Measurements from ENCODE around the gene KLHL17. TPM values are rescaled to one million over a fixed set of nuclear protein-coding genes. Genes with fewer than 3 reads are reported as not detected.

Gene KLHL17
- polyA plus RNA-seq, 1 donor (not counting 4 experiments of a cell fraction or from before 2014, with no cell fraction given), result 6.5 TPM

DNA sequence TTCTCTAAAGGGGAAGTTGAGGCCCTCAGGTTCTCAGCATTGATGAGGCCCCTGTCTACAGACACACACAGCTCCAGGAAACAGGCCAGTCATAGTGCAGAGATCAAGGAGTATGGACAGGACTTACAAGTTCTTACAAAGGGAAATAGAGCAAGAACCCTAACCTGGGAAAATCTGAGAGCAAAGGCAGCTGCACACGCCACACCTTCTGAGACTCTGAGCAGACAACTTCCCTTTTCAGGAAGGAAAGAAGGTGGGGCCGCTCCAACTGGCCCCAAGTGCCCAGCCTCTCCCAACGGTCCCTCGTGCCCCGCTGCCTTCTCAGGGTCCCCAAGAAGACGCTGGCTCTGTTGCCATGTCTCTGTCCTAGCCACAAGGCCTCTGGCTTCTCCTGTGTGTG, 4.9 kb upstream of the KLHL17 start:
- H3K9me1 ChIP-seq (ENCODE audit: control insufficient read depth, extremely low read depth, insufficient read depth, low read length), result no peaks in the 10 kb centered on the region
- no peaks in the 10 kb centered on the region for H3K9me3 ChIP-seq (ENCODE audit: control insufficient read depth, low read depth, low read length)
- peaks cover 10% of the 10 kb centered on the region for H3K4me1 ChIP-seq (ENCODE audit: control insufficient read depth, extremely low read depth, insufficient read depth, low read length)
- no peak overlapping the region for H3K9ac ChIP-seq (ENCODE audit: control insufficient read depth, extremely low read depth, insufficient read depth, low read length)
- H3K4me2 ChIP-seq (ENCODE audit: control insufficient read depth, extremely low read depth, insufficient read depth, low read depth, low read length), result no peak overlapping the region
- no peak overlapping the region for H2AFZ ChIP-seq (ENCODE audit: control insufficient read depth, low read length)
- no peak for FAIRE-seq
- peaks cover 31% of the 10 kb centered on the region for H3K79me2 ChIP-seq (ENCODE audit: control insufficient read depth, insufficient read depth, low read length)
- peaks cover 47 to 58% of the 10 kb centered on the region in 2 experiments for H3K36me3 ChIP-seq (ENCODE audit: control insufficient read depth in 2 of 2, extremely low read depth in 1 of 2, insufficient read depth in 2 of 2, low read length in 2 of 2)
- no peak for TF ChIP-seq EZH2 (IDR thresholded peaks at IDR 0.05; ENCODE audit: low read length)
- TF ChIP-seq, protein P1, sequence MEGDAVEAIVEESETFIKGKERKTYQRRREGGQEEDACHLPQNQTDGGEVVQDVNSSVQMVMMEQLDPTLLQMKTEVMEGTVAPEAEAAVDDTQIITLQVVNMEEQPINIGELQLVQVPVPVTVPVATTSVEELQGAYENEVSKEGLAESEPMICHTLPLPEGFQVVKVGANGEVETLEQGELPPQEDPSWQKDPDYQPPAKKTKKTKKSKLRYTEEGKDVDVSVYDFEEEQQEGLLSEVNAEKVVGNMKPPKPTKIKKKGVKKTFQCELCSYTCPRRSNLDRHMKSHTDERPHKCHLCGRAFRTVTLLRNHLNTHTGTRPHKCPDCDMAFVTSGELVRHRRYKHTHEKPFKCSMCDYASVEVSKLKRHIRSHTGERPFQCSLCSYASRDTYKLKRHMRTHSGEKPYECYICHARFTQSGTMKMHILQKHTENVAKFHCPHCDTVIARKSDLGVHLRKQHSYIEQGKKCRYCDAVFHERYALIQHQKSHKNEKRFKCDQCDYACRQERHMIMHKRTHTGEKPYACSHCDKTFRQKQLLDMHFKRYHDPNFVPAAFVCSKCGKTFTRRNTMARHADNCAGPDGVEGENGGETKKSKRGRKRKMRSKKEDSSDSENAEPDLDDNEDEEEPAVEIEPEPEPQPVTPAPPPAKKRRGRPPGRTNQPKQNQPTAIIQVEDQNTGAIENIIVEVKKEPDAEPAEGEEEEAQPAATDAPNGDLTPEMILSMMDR (optimal IDR thresholded peaks at IDR 0.05 in 1 of 3, IDR thresholded peaks at IDR 0.05 in 1 of 3, conservative IDR thresholded peaks at IDR 0.05 in 1 of 3; ENCODE audit: extremely low read depth in 1 of 3, insufficient read depth in 2 of 3, low read length in 3 of 3), result no peak
- no peak overlapping the region for H3K4me3 ChIP-seq (ENCODE audit: control insufficient read depth in 2 of 3, extremely low read depth in 1 of 3, insufficient read depth in 2 of 3, low read depth in 1 of 3, low read length in 3 of 3)
- peaks cover 12% of the 10 kb centered on the region for H4K20me1 ChIP-seq (ENCODE audit: control insufficient read depth, extremely low read depth, insufficient read depth, low read length)
- no peak for DNase-seq (ENCODE audit: low read depth, low spot score)
- dilution Hi-C loops (cut with MboI; ENCODE audit: extremely low pct_ligation_motif_present, low sequenced_read_pairs), result no loop called here
- no peak overlapping the region for H3K27ac ChIP-seq (ENCODE audit: control insufficient read depth, insufficient read depth, low read length)
- peaks cover 5% of the 10 kb centered on the region for H3K27me3 ChIP-seq (ENCODE audit: control insufficient read depth, extremely low read depth, insufficient read depth, low read length)

DNA sequence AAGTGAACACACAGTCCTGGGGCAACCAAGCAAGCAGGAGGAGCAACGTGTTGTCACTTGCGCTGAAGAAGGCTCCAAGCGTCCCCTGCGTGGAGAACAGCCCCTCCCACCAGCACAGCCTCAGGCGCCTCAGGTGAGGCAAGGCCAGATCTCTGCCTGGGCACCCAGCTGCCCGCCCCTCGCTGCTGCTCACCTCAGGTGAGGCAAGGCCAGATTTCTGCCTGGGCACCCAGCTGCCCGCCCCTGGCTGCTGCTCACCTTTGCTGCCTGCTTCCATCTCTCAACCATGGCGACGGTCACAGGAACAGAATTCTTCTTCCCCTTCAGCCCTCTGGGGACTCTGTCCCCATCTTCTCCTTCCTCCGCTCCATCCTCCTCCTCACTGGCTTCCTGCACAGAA, 3.7 kb upstream of the KLHL17 start:
- no peak for TF ChIP-seq EZH2 (IDR thresholded peaks at IDR 0.05; ENCODE audit: low read length)
- TF ChIP-seq, protein P1 (optimal IDR thresholded peaks at IDR 0.05 in 1 of 3, IDR thresholded peaks at IDR 0.05 in 1 of 3, conservative IDR thresholded peaks at IDR 0.05 in 1 of 3; ENCODE audit: extremely low read depth in 1 of 3, insufficient read depth in 2 of 3, low read length in 3 of 3), result no peak
- no peak for FAIRE-seq
- Histone ChIP-seq H2AFZ (ENCODE audit: control insufficient read depth, low read length) (no peak overlapping the region), H3K9me1 (ENCODE audit: control insufficient read depth, extremely low read depth, insufficient read depth, low read length) (no peaks in the 10 kb centered on the region), H3K9me3 (ENCODE audit: control insufficient read depth, low read depth, low read length) (no peaks in the 10 kb centered on the region), H3K36me3 (ENCODE audit: control insufficient read depth in 2 of 2, extremely low read depth in 1 of 2, insufficient read depth in 2 of 2, low read length in 2 of 2) (peaks cover 42 to 48% of the 10 kb centered on the region in 2 experiments), H3K27me3 (ENCODE audit: control insufficient read depth, extremely low read depth, insufficient read depth, low read length) (peaks cover 5% of the 10 kb centered on the region), H3K27ac (ENCODE audit: control insufficient read depth, insufficient read depth, low read length) (no peak overlapping the region), H4K20me1 (ENCODE audit: control insufficient read depth, extremely low read depth, insufficient read depth, low read length) (peaks cover 12% of the 10 kb centered on the region), H3K9ac (ENCODE audit: control insufficient read depth, extremely low read depth, insufficient read depth, low read length) (no peak overlapping the region), H3K4me1 (ENCODE audit: control insufficient read depth, extremely low read depth, insufficient read depth, low read length) (peaks cover 13% of the 10 kb centered on the region), H3K4me2 (ENCODE audit: control insufficient read depth, extremely low read depth, insufficient read depth, low read depth, low read length) (no peak overlapping the region), H3K4me3 (ENCODE audit: control insufficient read depth in 2 of 3, extremely low read depth in 1 of 3, insufficient read depth in 2 of 3, low read depth in 1 of 3, low read length in 3 of 3) (no peak overlapping the region), H3K79me2 (ENCODE audit: control insufficient read depth, insufficient read depth, low read length) (peaks cover 29% of the 10 kb centered on the region)
- dilution Hi-C loops (cut with MboI; ENCODE audit: extremely low pct_ligation_motif_present, low sequenced_read_pairs), result no loop called here
- DNase-seq (ENCODE audit: low read depth, low spot score), result no peak
